ENCODE data around the gene CYB5B.
A peak's percentile ranks its signal among the peaks of the same experiment; 100 is the strongest.

CYB5B gene

DNA sequence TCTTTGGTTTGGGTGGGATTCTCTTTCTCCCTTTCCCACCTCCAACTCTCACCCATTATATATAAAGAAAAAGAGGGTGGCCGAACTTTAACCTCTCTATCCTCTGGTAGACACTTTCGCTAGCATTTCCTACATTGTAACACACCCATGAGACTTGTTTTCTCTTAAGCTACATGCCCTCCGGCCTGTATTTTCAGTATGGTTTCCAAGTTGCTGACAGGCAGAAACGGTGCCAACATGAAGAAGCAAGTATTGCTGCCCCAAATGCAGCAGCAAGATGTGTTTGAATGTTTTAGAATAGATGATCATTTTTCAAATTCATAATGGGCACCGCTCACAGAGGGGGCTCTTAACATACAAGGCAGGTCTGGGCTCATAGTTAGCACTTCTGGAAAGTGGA, 18.7 kb upstream of the CYB5B start:
- ChIA-PET CTCF (interaction anchor here (0.6 kb wide), 1 partner anchor 94 kb away, joined by 3 read pairs; no protein-coding TSS in a partner anchor), POLR2A (no interaction called here)
- TF ChIP-seq FOXA1 (IDR thresholded peaks at IDR 0.05): no peak
- TF ChIP-seq BHLHE40 (IDR thresholded peaks at IDR 0.05; ENCODE audit: borderline replicate concordance): no peak
- no peak for TF ChIP-seq HDGF (IDR thresholded peaks at IDR 0.05; ENCODE audit: borderline replicate concordance)
- TF ChIP-seq SUZ12 (IDR thresholded peaks at IDR 0.05): no peak
- TF ChIP-seq TARDBP (IDR thresholded peaks at IDR 0.05): no peak
- no peak for TF ChIP-seq SP1 (IDR thresholded peaks at IDR 0.05)
- no peak for TF ChIP-seq ELF4 (IDR thresholded peaks at IDR 0.05)
- TF ChIP-seq, protein P1, sequence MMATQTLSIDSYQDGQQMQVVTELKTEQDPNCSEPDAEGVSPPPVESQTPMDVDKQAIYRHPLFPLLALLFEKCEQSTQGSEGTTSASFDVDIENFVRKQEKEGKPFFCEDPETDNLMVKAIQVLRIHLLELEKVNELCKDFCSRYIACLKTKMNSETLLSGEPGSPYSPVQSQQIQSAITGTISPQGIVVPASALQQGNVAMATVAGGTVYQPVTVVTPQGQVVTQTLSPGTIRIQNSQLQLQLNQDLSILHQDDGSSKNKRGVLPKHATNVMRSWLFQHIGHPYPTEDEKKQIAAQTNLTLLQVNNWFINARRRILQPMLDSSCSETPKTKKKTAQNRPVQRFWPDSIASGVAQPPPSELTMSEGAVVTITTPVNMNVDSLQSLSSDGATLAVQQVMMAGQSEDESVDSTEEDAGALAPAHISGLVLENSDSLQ (IDR thresholded peaks at IDR 0.05): no peak
- TF ChIP-seq FOXM1 (IDR thresholded peaks at IDR 0.05; ENCODE audit: borderline replicate concordance): no peak
- TF ChIP-seq NFRKB (IDR thresholded peaks at IDR 0.05): no peak
- TF ChIP-seq CTBP1 (IDR thresholded peaks at IDR 0.05; ENCODE audit: borderline replicate concordance): no peak
- TF ChIP-seq ZNF384 (IDR thresholded peaks at IDR 0.05): no peak
- no peak for TF ChIP-seq L3MBTL2 (conservative IDR thresholded peaks at IDR 0.05)
- DNase-seq (ENCODE audit: extremely low spot score): no peak

DNA sequence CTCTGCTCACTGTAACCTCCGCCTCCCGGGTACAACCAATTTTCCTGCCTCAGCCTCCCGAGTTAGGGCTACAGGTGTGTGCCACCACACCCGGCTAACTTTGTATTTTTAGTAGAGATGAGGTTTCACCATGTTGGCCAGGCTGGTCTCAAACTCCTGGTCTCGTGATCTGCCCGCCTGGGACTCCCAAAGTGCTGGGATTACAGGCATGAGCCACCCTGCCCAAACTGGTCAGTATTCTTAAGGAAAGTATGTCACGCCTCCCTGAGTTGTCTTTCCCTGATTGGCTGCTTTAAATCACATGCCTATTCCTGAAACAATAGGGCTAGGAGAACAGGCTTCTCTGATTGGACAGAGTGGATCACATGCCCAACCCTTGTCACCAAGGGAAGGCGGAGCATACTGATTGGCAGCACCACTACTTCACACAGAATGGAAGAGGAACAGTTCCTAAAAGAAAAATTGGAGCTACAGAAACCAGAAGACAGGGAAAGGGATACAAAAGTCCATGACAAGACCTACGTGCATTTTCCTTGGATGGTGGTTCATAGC, 17.6 kb upstream of the CYB5B start:
- DNase-seq (ENCODE audit: extremely low spot score): peak; percentile 44
- ChIA-PET CTCF (interaction anchor here (1.3 kb wide), 1 partner anchor 9 kb away, joined by 5 read pairs; no protein-coding TSS in a partner anchor), POLR2A (no interaction called here)
- no peak for TF ChIP-seq ELF4 (IDR thresholded peaks at IDR 0.05)
- TF ChIP-seq, protein P1 (IDR thresholded peaks at IDR 0.05): peak; percentile 82

DNA sequence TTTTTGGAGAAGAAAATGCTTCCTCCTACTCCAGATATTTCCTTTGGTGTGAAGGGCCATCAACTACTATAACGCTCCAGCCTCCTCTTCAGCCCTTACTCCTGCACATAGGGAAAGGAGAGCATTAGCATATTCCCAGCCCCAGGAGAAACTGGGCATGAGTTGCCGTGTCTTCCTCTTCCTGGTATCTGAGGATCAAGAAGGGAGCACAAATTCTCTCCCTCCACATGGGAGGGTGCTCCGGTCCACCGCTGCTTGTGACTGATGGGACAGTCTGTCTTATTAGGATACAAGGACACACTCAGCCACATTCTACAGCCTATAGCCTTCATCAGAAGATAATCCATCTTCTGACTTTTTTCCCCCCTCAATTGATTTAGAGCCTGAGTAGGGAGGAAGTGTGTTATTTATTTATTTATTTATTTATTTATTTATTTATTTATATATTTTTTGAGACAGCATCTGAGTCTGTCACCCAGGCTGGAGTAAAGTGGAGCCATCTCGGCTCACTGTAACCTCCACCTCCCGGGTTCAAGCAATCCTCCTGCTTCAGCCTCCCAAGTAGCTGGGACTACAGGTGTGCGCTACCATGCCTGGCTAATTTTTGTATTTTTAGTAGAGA, 16.6 kb upstream of the CYB5B start:
- no peak for DNase-seq (ENCODE audit: extremely low spot score)
- ChIA-PET POLR2A (no interaction called here), CTCF (interaction anchor here (1.3 kb wide), 2 partner anchors 10 to 13 kb away, joined by 3 to 5 read pairs; no protein-coding TSS in a partner anchor)
- TF ChIP-seq TARDBP (IDR thresholded peaks at IDR 0.05) (no peak), NFRKB (IDR thresholded peaks at IDR 0.05) (no peak), FOXK2 (IDR thresholded peaks at IDR 0.05) (no peak), CTBP1 (IDR thresholded peaks at IDR 0.05; ENCODE audit: borderline replicate concordance) (no peak), SUZ12 (IDR thresholded peaks at IDR 0.05) (no peak), L3MBTL2 (conservative IDR thresholded peaks at IDR 0.05) (no peak), ZNF384 (IDR thresholded peaks at IDR 0.05) (no peak), HDGF (IDR thresholded peaks at IDR 0.05; ENCODE audit: borderline replicate concordance) (no peak), ELF4 (IDR thresholded peaks at IDR 0.05) (no peak), LEF1 (IDR thresholded peaks at IDR 0.05; ENCODE audit: borderline replicate concordance) (no peak), BHLHE40 (IDR thresholded peaks at IDR 0.05; ENCODE audit: borderline replicate concordance) (no peak), ARNT (IDR thresholded peaks at IDR 0.05) (no peak), SP1 (IDR thresholded peaks at IDR 0.05) (no peak), FOXM1 (IDR thresholded peaks at IDR 0.05; ENCODE audit: borderline replicate concordance) (no peak), FOXA1 (IDR thresholded peaks at IDR 0.05) (no peak)
- TF ChIP-seq, protein P1 (IDR thresholded peaks at IDR 0.05): no peak

DNA sequence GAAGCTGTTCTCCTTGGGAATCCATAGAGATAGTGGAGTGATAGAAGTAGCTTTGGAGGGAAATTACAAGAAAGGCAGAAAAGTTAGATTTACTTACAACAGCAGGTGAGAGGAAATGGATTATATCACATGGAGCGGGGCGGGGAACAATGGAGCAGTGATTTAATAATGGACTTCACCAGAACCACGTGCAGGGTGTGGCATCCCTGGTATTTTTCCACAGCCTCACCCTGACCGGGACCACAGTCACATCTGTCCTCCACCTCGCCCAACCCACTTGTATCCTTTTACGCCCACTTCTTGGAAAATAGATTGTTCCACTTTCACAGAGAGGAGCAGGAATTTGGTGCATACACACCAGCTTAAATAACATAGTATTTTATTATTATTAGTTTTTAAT, 15.9 kb upstream of the CYB5B start:
- ChIA-PET CTCF (interaction anchor here (1.3 kb wide), 1 partner anchor 12 kb away, joined by 3 read pairs; no protein-coding TSS in a partner anchor), POLR2A (no interaction called here)
- no peak for TF ChIP-seq NFRKB (IDR thresholded peaks at IDR 0.05)
- TF ChIP-seq, protein P1 (IDR thresholded peaks at IDR 0.05): no peak
- DNase-seq (ENCODE audit: extremely low spot score): no peak

DNA sequence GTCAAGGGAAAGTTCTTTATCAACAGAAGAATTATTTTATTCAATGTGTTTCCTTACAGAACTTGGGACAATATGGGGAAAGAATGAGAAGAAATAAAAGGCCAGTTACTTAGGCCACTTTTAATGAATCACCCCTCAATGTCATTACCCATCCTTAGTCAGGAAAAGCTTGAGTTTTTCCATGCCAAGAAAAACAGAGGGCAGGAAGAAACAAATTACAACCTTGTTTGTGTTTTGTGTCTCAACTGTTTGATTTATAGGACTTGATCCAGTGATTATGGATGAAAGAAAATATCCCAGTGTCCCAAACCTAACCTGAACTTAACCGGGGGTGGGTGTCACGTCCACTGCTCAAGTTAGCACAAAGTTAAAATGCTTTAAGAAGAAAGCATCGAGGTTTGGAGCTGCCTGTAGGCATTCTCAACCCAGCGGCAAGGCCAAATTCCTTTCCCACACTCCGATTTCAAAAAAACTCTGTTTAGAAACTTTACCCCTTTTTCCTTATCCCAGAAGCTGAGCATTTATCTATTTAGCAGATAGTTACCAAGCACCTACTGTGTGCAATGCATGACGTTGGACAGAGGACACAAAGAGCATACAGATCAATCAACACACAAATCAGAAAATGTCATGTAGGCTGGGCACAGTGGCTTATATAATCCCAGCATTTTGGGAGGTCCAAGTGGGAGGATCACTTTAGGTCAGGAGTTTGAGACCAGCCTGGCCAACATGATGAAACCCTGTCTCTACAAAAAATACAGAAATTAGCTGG, 14.0 kb upstream of the CYB5B start:
- TF ChIP-seq ZNF384 (IDR thresholded peaks at IDR 0.05): no peak
- ChIA-PET CTCF (interaction anchor here (0.5 kb wide), 1 partner anchor 51 kb away, joined by 3 read pairs; no protein-coding TSS in a partner anchor), POLR2A (interaction anchor here (0.9 kb wide), 1 partner anchor 13 kb away, joined by 3 read pairs; no protein-coding TSS in a partner anchor)
- no peak for DNase-seq (ENCODE audit: extremely low spot score)
